A673 (cell line): ENCODE results near the gene MYRFL. TPM values are rescaled to one million over a fixed set of nuclear protein-coding genes. Genes with fewer than 3 reads are reported as not detected.

Experiments used
- BruUV-seq: library from RNA; stranded (reverse); fragments of 400-500 nt; replicated peaks from 2 replicates; lab custom pipeline; 2021; lab: Mats Ljungman, UMichigan
- CTCF ChIA-PET: fragments of 300-600 bp; sonication (Branson Sonifier 250); formaldehyde crosslinking; loops from one replicate; lab custom pipeline; 2022; ENCODE audit warnings: antibody characterized with exemption; lab: Charles Lee
- POLR2A ChIA-PET: fragments of 300-600 bp; sonication (Branson Sonifier 250); formaldehyde crosslinking; loops from one replicate; lab custom pipeline; 2022; ENCODE audit warnings: antibody characterized with exemption; ENCODE audit not compliant: low non-redundant PET; lab: Charles Lee
- DNase-seq: peaks from one replicate; pipeline ENCODE4 v3.0.0-alpha.2; 2015; ENCODE audit warnings: low spot score
- H3K27ac ChIP-seq: fragments of 200-600 bp; sonication (generic); 2 replicates; pipeline ENCODE4 v1.5.1; 2016; ENCODE audit warnings: mixed run types, low read depth, mild to moderate bottlenecking, mixed read lengths, antibody characterized with exemption, low read length; ENCODE audit not compliant: poor library complexity, severe bottlenecking
- H3K27me3 ChIP-seq: fragments of 200-600 bp; sonication (generic); replicated peaks from 2 replicates; pipeline ENCODE4 v1.6.1; 2017; ENCODE audit warnings: mixed run types, low read depth, mild to moderate bottlenecking, mixed read lengths, antibody characterized with exemption, low read length; ENCODE audit not compliant: insufficient read depth, poor library complexity
- H3K36me3 ChIP-seq: fragments of 200-600 bp; sonication (generic); 2 replicates; pipeline ENCODE4 v1.6.1; 2016; ENCODE audit warnings: mixed run types, mild to moderate bottlenecking, mixed read lengths, antibody characterized with exemption, low read length; ENCODE audit not compliant: insufficient read depth, poor library complexity, severe bottlenecking
- H3K4me1 ChIP-seq: fragments of 200-600 bp; sonication (generic); 2 replicates; pipeline ENCODE4 v1.6.1; 2017; ENCODE audit warnings: mixed run types, mild to moderate bottlenecking, mixed read lengths, antibody characterized with exemption, low read length; ENCODE audit not compliant: insufficient read depth, poor library complexity, severe bottlenecking
- H3K4me3 ChIP-seq: fragments of 200-600 bp; sonication (generic); 2 replicates; pipeline ENCODE4 v1.5.1; 2016; ENCODE audit warnings: low read depth, mixed run types, mild to moderate bottlenecking, mixed read lengths, low read length; ENCODE audit not compliant: poor library complexity, severe bottlenecking
- H3K9me3 ChIP-seq: fragments of 200-600 bp; sonication (generic); 2 replicates; pipeline ENCODE4 v1.6.1; 2016; ENCODE audit warnings: mixed run types, low read depth, mild to moderate bottlenecking, mixed read lengths, antibody characterized with exemption, low read length; ENCODE audit not compliant: poor library complexity, severe bottlenecking
- EZH2 ChIP-seq: fragments of 200-600 bp; sonication (generic); IDR thresholded peaks from 2 replicates; pipeline ENCODE4 v1.6.1; 2017; ENCODE audit warnings: borderline replicate concordance, low read depth, mild to moderate bottlenecking, mixed read lengths, antibody characterized with exemption, low read length; ENCODE audit not compliant: poor library complexity, severe bottlenecking
- intact Hi-C: fragments of 100-400 bp; cut with micrococcal nuclease; formaldehyde crosslinking; loops from one replicate; pipeline ENCODE4 v1.10.0; 2022; ENCODE audit not compliant: unreplicated experiment
- total RNA-seq: library from RNA; stranded (reverse); gene quantifications from 2 replicates; pipeline ENCODE4 v1.2.3, GENCODE V29; 2021
- TF ChIP-seq, protein P1 (sequence below): fragments of 300-800, 200-600 bp; sonication (generic); conservative IDR thresholded peaks from 2 replicates; pipeline ENCODE4 v1.5.1; 2017; ENCODE audit warnings: low read depth, mild to moderate bottlenecking, antibody characterized with exemption, low read length, moderate library complexity, mixed read lengths

The MYRFL gene
- total RNA-seq, 1 experiment from 2014 or later: not detected

DNA sequence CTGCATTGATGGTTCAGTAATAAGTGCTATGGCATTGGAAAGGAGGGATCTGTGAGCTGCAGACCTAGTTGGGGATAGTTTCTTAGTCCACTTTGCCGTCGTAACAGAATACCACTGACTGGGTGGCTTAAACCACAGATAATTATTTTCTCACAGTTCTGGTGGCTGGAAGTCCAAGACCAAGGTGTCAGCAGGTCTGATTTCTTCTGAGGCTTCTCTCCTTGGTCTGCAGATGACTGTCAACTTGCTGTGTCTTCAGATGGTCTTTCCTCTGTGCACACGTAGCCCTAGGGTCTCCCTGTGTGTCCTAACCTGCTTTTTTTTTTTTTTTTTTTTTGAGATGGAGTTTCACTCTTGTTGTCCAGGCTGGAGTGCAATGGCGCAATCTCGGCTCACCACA is 126.1 kb downstream of the MYRFL start:
- no peak for DNase-seq
- intact Hi-C loops: no loop called here
- POLR2A ChIA-PET: no interaction called here
- CTCF ChIA-PET: no interaction called here
- no peaks in the 10 kb centered on the region for H3K9me3 ChIP-seq
- BruUV-seq: no TSS peak
- H3K27ac ChIP-seq: no peak overlapping the region
- H3K4me1 ChIP-seq: peaks cover 19% of the 10 kb centered on the region
- no peaks in the 10 kb centered on the region for H3K36me3 ChIP-seq
- no peaks in the 10 kb centered on the region for H3K27me3 ChIP-seq
- no peak overlapping the region for H3K4me3 ChIP-seq
- TF ChIP-seq, protein P1, sequence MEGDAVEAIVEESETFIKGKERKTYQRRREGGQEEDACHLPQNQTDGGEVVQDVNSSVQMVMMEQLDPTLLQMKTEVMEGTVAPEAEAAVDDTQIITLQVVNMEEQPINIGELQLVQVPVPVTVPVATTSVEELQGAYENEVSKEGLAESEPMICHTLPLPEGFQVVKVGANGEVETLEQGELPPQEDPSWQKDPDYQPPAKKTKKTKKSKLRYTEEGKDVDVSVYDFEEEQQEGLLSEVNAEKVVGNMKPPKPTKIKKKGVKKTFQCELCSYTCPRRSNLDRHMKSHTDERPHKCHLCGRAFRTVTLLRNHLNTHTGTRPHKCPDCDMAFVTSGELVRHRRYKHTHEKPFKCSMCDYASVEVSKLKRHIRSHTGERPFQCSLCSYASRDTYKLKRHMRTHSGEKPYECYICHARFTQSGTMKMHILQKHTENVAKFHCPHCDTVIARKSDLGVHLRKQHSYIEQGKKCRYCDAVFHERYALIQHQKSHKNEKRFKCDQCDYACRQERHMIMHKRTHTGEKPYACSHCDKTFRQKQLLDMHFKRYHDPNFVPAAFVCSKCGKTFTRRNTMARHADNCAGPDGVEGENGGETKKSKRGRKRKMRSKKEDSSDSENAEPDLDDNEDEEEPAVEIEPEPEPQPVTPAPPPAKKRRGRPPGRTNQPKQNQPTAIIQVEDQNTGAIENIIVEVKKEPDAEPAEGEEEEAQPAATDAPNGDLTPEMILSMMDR: no peak
- TF ChIP-seq EZH2: no peak

DNA sequence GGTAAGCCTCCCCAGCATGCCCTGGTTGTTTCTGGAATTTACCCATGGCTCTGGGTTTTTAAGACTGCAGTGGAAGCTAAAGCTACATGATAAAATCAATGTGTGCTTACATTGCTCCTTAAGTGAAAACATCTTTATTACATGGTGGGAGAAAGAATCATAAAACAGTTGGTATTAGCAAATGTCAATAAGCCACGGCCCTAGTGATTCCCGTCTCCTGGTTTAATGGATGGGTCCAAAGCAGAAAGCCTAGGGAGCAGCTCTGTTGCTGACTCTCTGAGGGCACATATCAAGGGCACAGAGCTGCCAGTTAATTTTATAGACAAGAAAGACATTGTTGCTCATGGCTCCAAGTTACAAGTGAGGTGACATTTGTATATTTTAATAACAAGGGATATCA is 127.9 kb downstream of the MYRFL start:
- no peak overlapping the region for H3K4me3 ChIP-seq
- intact Hi-C loops: no loop called here
- no peaks in the 10 kb centered on the region for H3K9me3 ChIP-seq
- H3K36me3 ChIP-seq: no peaks in the 10 kb centered on the region
- DNase-seq: no peak
- H3K27ac ChIP-seq: no peak overlapping the region
- H3K27me3 ChIP-seq: peaks cover 8% of the 10 kb centered on the region
- no TSS peak for BruUV-seq
- ChIA-PET CTCF (no interaction called here), POLR2A (no interaction called here)
- peaks cover 6% of the 10 kb centered on the region for H3K4me1 ChIP-seq
- TF ChIP-seq, protein P1: no peak
- no peak for TF ChIP-seq EZH2

DNA sequence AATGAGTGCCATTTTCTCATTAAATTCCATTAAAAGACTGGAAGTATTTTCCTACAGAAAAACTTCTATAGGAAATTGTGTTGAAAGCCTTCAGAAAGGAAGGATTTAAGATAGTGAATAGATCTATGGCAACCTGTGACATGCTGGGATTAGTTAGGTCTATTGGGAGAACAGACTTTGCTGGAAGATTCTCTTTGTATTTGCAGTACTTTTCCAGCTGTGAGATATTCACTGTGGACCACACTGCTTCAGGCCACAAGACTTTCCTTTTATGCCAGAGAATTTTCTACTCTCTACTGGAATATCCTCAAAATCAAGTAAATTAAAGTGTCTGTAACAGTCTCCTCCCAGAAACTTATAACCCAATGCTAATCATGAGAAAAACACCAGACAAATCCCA is 136.2 kb downstream of the MYRFL start:
- ChIA-PET POLR2A (no interaction called here), CTCF (no interaction called here)
- Histone ChIP-seq H3K27me3 (peaks cover 8% of the 10 kb centered on the region), H3K4me1 (no peaks in the 10 kb centered on the region), H3K27ac (no peak overlapping the region), H3K36me3 (no peaks in the 10 kb centered on the region), H3K4me3 (no peak overlapping the region), H3K9me3 (no peaks in the 10 kb centered on the region)
- no TSS peak for BruUV-seq
- intact Hi-C loops: no loop called here
- TF ChIP-seq EZH2: no peak
- TF ChIP-seq, protein P1: no peak
- DNase-seq: no peak
